WTC11 (cell line): Measurements from ENCODE around the gene RPTOR.

Source experiments
- AR ChIP-seq: fragments of 250-450 bp; sonication (Bioruptor Pico); IDR thresholded peaks from 2 replicates; pipeline ENCODE4 v1.9.0; 2021; ENCODE audit warnings: mild to moderate bottlenecking
- CTCF ChIP-seq: fragments of 200-600 bp; IDR thresholded peaks from 2 replicates; pipeline ENCODE4 v1.8.0; 2022; ENCODE audit warnings: antibody characterized with exemption
- NR2C2 ChIP-seq: sonication (generic); formaldehyde crosslinking; IDR thresholded peaks from 2 replicates; pipeline ENCODE4 v1.8.0; 2022; ENCODE audit warnings: mild to moderate bottlenecking, missing genetic modification reagents

GRCh38 chr17:80921741-80922579 lies 377.3 kb downstream of the RPTOR start:
- TF ChIP-seq CTCF (no peak), NR2C2 (no peak), AR (CRISPR knock-in tag) (no peak)
